HL-60 (cell line): ENCODE data around the gene CHRM5.

Experiments used
- POLR2AphosphoS5 ChIP-seq: IDR thresholded peaks from 2 replicates; pipeline ENCODE4 v1.6.1; 2012; ENCODE audit warnings: low read depth
- TF ChIP-seq, protein P1 (sequence below): IDR thresholded peaks from one replicate; pipeline ENCODE4 v1.5.1; 2011; ENCODE audit warnings: low read length, control low read depth, inconsistent platforms; ENCODE audit not compliant: insufficient read depth
- TF ChIP-seq, protein P2 (sequence below): IDR thresholded peaks from 2 replicates; pipeline ENCODE4 v1.6.1; 2012; ENCODE audit warnings: low read depth; ENCODE audit not compliant: insufficient replicate concordance

DNA sequence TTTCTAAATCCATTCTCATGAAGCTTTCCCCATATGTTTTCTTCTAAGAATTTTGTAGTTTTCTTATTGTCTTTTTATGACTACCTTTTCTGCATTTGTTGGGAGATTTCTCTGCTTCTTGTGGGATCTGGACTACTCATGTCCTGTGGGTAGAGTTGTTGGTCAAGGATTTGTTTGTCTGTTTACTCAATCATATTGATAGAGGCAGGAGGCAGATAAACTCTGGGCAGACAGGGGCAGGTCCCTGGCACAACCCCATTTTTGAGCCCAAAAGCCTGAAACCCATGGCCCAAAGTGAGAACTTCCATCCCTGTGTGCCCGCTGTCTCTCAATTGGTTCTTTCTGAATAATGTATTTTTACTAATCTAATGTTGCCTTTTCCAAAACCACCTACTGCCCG is 145.9 kb downstream of the CHRM5 start:
- no peak for TF ChIP-seq POLR2AphosphoS5
- TF ChIP-seq, protein P1, sequence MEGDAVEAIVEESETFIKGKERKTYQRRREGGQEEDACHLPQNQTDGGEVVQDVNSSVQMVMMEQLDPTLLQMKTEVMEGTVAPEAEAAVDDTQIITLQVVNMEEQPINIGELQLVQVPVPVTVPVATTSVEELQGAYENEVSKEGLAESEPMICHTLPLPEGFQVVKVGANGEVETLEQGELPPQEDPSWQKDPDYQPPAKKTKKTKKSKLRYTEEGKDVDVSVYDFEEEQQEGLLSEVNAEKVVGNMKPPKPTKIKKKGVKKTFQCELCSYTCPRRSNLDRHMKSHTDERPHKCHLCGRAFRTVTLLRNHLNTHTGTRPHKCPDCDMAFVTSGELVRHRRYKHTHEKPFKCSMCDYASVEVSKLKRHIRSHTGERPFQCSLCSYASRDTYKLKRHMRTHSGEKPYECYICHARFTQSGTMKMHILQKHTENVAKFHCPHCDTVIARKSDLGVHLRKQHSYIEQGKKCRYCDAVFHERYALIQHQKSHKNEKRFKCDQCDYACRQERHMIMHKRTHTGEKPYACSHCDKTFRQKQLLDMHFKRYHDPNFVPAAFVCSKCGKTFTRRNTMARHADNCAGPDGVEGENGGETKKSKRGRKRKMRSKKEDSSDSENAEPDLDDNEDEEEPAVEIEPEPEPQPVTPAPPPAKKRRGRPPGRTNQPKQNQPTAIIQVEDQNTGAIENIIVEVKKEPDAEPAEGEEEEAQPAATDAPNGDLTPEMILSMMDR, result no peak
- TF ChIP-seq, protein P2, sequence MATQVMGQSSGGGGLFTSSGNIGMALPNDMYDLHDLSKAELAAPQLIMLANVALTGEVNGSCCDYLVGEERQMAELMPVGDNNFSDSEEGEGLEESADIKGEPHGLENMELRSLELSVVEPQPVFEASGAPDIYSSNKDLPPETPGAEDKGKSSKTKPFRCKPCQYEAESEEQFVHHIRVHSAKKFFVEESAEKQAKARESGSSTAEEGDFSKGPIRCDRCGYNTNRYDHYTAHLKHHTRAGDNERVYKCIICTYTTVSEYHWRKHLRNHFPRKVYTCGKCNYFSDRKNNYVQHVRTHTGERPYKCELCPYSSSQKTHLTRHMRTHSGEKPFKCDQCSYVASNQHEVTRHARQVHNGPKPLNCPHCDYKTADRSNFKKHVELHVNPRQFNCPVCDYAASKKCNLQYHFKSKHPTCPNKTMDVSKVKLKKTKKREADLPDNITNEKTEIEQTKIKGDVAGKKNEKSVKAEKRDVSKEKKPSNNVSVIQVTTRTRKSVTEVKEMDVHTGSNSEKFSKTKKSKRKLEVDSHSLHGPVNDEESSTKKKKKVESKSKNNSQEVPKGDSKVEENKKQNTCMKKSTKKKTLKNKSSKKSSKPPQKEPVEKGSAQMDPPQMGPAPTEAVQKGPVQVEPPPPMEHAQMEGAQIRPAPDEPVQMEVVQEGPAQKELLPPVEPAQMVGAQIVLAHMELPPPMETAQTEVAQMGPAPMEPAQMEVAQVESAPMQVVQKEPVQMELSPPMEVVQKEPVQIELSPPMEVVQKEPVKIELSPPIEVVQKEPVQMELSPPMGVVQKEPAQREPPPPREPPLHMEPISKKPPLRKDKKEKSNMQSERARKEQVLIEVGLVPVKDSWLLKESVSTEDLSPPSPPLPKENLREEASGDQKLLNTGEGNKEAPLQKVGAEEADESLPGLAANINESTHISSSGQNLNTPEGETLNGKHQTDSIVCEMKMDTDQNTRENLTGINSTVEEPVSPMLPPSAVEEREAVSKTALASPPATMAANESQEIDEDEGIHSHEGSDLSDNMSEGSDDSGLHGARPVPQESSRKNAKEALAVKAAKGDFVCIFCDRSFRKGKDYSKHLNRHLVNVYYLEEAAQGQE, result no peak
